T47D (cell line): Measurements from ENCODE around the gene SOX9.

Experiments
- DNase-seq, 2 experiments: peaks; one replicate each; pipeline versions ENCODE4 v3.0.0 to v3.0.0-alpha.2; 2011 to 2012; ENCODE audit warnings: low read depth in 1 of 2, low spot score in 1 of 2
- JUND ChIP-seq: IDR thresholded peaks from 2 replicates; pipeline ENCODE4 v1.6.1; 2012; ENCODE audit warnings: low read depth
- in situ Hi-C: cut with HindIII; loops from 2 replicates; pipeline ENCODE4 v1.10.0; 2016; ENCODE audit warnings: low sequenced_read_pairs, low pct_unique_long_range_greater_than_20kb

Gene SOX9

DNA sequence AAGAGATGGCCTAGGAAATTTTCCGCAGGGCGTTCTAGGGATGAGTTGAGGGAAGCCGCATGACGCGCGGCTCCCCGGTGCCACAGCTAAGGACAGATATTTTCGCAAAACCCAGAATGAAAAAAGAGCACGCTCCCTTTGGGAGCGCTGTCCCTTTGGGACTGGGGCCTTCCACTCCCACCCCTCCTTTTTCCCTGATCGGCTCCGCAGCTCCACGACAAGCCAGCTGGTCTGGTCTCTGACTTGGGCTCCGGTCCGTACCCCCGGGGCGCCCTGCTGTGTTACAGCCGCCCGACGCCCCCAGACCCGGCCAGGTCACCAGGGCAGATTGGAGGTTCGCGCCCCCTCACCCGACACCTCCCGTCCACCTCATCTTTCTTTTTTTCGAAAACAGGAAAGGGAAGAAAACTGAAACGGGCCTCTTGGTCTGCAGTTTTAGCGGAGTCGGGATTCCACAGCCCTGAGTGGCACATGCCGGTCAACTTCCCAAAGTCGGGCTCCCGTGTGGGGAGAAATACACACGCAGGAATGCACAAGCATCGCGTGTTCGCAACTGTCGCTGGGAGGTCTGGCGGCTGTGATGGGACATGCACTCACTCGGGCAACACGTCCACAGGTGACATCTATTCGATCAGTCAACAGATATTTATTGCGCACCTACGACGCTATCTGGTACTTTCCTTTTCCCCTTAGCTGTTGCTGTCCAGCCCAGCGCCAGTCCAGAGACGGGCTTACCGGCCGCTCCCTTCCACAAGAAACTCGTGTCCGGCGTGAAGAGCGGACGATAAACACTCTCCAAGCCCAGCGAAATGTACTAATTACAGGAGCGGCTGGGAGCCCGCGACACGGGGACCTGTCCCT is 3.9 kb upstream of the SOX9 start:
- in situ Hi-C loops, result no loop called here
- DNase-seq, result peak in 1 of 2 experiments; percentile 35
- TF ChIP-seq JUND, result no peak

DNA sequence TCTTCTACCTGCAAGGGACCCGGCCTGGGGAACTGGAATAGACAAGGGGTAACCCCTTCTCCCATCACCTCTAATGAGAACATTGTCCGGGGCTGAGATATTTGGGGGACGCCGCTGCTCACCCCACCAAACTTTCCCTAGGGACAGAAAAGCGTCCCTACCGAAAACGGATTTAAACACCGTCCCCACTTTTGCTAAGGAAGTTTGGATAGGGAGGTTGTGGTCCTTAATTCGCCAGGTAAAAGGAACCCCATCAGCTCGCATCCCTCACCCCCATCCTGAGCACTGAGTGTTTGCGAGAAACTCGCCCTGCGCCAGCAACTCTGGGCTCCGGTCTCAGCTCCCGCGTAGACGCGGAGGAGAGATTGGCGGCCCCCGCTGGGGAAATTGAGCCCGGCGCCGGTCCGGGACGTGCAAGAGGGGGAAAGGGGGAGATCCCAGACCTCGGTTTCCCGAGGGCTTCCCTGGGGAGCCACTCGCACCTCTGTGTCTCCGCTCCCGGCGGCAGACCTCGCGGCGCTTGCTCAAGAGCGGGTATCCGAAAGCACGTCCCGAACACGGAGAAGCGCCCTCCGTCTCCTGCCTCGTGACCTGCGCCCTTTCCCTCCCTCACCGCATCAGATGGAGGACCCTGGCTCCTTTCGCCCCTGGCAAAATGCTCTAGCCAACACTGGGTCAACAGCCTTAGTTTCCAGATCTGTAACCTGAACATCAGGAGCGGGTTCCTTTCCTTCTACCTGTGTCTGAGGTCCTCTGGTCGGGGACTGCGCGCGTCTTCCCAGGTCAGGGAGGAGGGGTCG is 3.1 kb upstream of the SOX9 start:
- no peak for TF ChIP-seq JUND
- in situ Hi-C loops, result no loop called here

GRCh38 chr17:72118335-72119076 is 2.3 kb upstream of the SOX9 start:
- in situ Hi-C loops, result no loop called here
- peak; percentile 68 to 86 for DNase-seq
- TF ChIP-seq JUND, result no peak

More for the DNA sequence above, 3.1 kb upstream of the SOX9 start:
- no peak for DNase-seq

- no peak for DNase-seq
- in situ Hi-C loops, result no loop called here
- no peak for TF ChIP-seq JUND
Observed at GRCh38 chr17:72119077-72119872, 1.5 kb upstream of the SOX9 start.

DNA sequence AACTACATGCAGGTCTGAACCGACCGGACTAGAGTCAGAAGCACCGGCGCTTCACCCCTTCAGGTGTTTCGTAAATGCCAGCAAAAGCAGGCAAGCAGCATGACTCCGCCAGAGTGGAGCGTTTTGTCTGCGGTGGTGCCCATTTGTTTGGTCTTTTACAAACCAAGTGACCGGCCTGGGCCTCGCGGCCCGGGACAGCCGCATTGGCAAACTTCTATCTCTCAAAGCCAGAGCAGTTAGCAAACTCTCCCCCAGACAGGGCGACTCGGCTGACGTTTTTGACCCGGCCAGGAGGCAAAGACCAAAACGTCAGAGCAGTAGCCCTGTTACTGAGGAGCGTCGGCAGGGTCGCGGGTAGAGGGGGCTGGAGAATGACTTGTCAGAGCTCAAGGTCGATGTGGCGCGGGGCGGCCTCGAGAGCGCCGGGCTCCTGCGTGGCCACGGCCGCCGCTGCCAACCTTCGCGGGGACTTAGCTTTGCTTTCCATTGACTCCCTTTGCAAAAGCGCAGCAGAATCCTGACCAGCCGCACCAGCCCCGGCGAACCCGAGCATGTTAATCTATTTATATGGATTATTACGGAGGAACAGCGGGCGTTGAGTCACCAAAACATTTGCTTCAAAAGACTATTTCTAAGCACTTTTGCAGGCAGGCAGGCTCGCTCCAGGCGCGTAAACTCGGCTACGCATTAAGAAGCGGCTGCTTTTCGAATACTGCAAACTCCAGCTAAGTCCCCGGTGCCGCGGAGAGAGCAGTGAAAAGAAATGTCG is 763 bp upstream of the SOX9 start:
- in situ Hi-C loops, result no loop called here
- peak; percentile 47 to 54 for DNase-seq

DNA sequence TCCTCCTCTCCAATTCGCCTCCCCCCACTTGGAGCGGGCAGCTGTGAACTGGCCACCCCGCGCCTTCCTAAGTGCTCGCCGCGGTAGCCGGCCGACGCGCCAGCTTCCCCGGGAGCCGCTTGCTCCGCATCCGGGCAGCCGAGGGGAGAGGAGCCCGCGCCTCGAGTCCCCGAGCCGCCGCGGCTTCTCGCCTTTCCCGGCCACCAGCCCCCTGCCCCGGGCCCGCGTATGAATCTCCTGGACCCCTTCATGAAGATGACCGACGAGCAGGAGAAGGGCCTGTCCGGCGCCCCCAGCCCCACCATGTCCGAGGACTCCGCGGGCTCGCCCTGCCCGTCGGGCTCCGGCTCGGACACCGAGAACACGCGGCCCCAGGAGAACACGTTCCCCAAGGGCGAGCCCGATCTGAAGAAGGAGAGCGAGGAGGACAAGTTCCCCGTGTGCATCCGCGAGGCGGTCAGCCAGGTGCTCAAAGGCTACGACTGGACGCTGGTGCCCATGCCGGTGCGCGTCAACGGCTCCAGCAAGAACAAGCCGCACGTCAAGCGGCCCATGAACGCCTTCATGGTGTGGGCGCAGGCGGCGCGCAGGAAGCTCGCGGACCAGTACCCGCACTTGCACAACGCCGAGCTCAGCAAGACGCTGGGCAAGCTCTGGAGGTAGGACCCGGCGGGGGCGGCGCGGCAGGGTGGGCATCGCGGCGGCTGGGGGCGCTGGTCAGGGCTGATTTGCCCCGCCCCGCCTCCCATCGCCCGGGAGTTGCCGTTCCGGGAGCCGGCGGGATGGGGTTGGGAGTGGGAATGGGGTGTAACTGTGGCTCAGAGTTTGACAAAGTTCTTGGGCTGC is 567 bp downstream of the SOX9 start:
- in situ Hi-C loops, result no loop called here
- TF ChIP-seq JUND, result no peak
- peak; percentile 71 to 76 for DNase-seq

More for the DNA sequence above, 763 bp upstream of the SOX9 start:
- no peak for TF ChIP-seq JUND

- DNase-seq, result peak in 1 of 2 experiments; percentile 86
- TF ChIP-seq JUND, result no peak
- in situ Hi-C loops, result no loop called here
Observed at GRCh38 chr17:72122010-72122764, 1.4 kb downstream of the SOX9 start.

DNA sequence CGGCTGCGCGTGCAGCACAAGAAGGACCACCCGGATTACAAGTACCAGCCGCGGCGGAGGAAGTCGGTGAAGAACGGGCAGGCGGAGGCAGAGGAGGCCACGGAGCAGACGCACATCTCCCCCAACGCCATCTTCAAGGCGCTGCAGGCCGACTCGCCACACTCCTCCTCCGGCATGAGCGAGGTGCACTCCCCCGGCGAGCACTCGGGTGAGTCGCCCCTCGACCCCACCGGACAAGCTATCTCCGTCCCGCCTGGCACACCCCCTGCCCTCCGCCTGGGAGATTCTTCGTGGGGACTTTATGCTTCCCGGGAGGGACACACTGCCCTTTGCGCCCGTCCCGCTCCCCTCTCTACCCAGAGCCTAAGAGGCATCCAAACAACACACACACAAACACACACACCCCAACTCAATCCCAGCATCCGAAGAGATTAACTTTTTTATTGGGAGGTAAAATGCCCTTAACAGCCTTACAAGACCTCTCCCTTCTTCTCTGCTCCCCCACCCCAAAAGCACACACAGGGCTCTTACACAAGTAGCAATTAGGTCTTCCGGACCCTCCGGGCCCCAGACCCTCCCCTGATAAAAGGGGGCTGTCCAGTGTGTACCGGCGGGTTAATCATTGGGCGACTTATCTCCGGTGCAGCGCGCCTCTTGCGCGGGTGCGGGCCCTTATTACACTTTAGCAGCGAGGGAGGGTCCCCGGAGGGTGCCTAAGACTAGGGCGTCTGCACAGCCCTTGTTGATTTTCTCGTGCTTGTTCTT is 2.1 kb downstream of the SOX9 start:
- peak; percentile 49 to 75 for DNase-seq
- in situ Hi-C loops, result no loop called here
- TF ChIP-seq JUND, result no peak

DNA sequence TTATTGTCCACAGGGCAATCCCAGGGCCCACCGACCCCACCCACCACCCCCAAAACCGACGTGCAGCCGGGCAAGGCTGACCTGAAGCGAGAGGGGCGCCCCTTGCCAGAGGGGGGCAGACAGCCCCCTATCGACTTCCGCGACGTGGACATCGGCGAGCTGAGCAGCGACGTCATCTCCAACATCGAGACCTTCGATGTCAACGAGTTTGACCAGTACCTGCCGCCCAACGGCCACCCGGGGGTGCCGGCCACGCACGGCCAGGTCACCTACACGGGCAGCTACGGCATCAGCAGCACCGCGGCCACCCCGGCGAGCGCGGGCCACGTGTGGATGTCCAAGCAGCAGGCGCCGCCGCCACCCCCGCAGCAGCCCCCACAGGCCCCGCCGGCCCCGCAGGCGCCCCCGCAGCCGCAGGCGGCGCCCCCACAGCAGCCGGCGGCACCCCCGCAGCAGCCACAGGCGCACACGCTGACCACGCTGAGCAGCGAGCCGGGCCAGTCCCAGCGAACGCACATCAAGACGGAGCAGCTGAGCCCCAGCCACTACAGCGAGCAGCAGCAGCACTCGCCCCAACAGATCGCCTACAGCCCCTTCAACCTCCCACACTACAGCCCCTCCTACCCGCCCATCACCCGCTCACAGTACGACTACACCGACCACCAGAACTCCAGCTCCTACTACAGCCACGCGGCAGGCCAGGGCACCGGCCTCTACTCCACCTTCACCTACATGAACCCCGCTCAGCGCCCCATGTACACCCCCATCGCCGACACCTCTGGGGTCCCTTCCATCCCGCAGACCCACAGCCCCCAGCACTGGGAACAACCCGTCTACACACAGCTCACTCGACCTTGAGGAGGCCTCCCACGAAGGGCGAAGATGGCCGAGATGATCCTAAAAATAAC is 3.0 kb downstream of the SOX9 start:
- in situ Hi-C loops, result no loop called here
- DNase-seq, result no peak
- TF ChIP-seq JUND, result no peak
